K562 (cell line): Measurements from ENCODE around the gene MRPS15. TPM values are rescaled to one million over a fixed set of nuclear protein-coding genes. Genes with fewer than 3 reads are reported as not detected.
A peak's percentile ranks its signal among the peaks of the same experiment; 100 is the strongest.

ENCODE experiments used
- FOXJ3 ChIP-seq: sonication (generic); formaldehyde crosslinking; IDR thresholded peaks from 2 replicates; pipeline ENCODE4 v1.4.0; 2020; ENCODE audit warnings: mild to moderate bottlenecking, missing genetic modification reagents
- MECOM ChIP-seq: fragments of 250-450 bp; sonication (Bioruptor Pico); IDR thresholded peaks from 2 replicates; pipeline ENCODE4 v1.8.0; 2022; ENCODE audit warnings: inconsistent platforms
- MEF2D ChIP-seq: conservative IDR thresholded peaks from 2 replicates; pipeline ENCODE4 v1.6.1; 2016; ENCODE audit warnings: low read depth, missing genetic modification characterization, missing compliant biosample characterization
- PHF21A ChIP-seq: fragments of 450-650 bp; IDR thresholded peaks from 2 replicates; pipeline ENCODE4 v1.6.1; 2017; ENCODE audit warnings: low read depth, borderline replicate concordance
- PKNOX1 ChIP-seq: fragments of 450-650 bp; IDR thresholded peaks from 2 replicates; pipeline ENCODE4 v1.6.1; 2016
- PYGO2 ChIP-seq: fragments of 450-650 bp; IDR thresholded peaks from 2 replicates; pipeline ENCODE4 v1.6.1; 2016; ENCODE audit warnings: mild to moderate bottlenecking, missing genetic modification characterization, moderate library complexity, missing compliant biosample characterization
- SPI1 ChIP-seq: IDR thresholded peaks from 2 replicates; pipeline ENCODE4 v1.6.1; 2011; ENCODE audit warnings: low read depth, low read length, control low read depth, borderline replicate concordance
- U2AF2 ChIP-seq: fragments of 200-400 bp; formaldehyde crosslinking; optimal IDR thresholded peaks from 2 replicates; pipeline ENCODE3; 2017; ENCODE audit warnings: low read depth, mild to moderate bottlenecking, low read length
- ZNF318 ChIP-seq, 2 experiments: fragments of 450-650 bp; IDR thresholded peaks; 2 replicates each; pipeline ENCODE4 v1.6.1; 2016; ENCODE audit warnings: mild to moderate bottlenecking in 2 of 2, borderline replicate concordance in 1 of 2, low read depth in 1 of 2, moderate library complexity in 1 of 2
- ZNF407 ChIP-seq: fragments of 450-650 bp; IDR thresholded peaks from 2 replicates; pipeline ENCODE4 v1.6.1; 2016; ENCODE audit warnings: low read depth
- polyA plus RNA-seq, 8 experiments: library from polyadenylated mRNA; depleted of rRNA in 4 of 8; stranded (reverse) in 5 of 8; unstranded in 3 of 8; fragments of >200 nt; fragmentation: Nextera tagmentation in 2 of 8; fragmentation: Illumina TruSeq in 1 of 8; extraction: Ambion mirVana in 2 of 8; extraction: Trizol in 1 of 8; gene quantifications; 2 replicates each; pipeline versions ENCODE4 v1.2.1 to v1.2.3, GENCODE V29; 2011 to 2014; ENCODE audit warnings: inconsistent platforms in 1 of 8, missing spikeins in 1 of 8
- total RNA-seq, 7 experiments: library from RNA; depleted of rRNA in 6 of 7; stranded (reverse); fragments of >200 nt in 6 of 7; fragmentation: Illumina TruSeq in 2 of 7; extraction: Trizol in 2 of 7; gene quantifications; 2 replicates each; pipeline versions ENCODE4 v1.2.1 to v1.2.3, GENCODE V29; 2011 to 2021; ENCODE audit warnings: low replicate concordance in 1 of 7

The MRPS15 gene
- total and polyA plus RNA-seq, 9 of the 15 experiments (the other 6 are each of a cell fraction or from before 2014, with no cell fraction given) = 62.9 to 286 (median 149) TPM

GRCh38 chr1:36420836-36421317 lies 43.3 kb downstream of the MRPS15 start (continued):
- peak; percentile 91 for TF ChIP-seq PKNOX1
- no peak for TF ChIP-seq U2AF2
- no peak for TF ChIP-seq PYGO2 (tag)
- TF ChIP-seq MECOM (CRISPR knock-in tag) = no peak
- TF ChIP-seq PHF21A = no peak
- no peak for TF ChIP-seq FOXJ3
- TF ChIP-seq ZNF318 (IDR thresholded peaks at IDR 0.05; ENCODE audit: borderline replicate concordance in 1 of 2, low read depth in 1 of 2) = no peak
- TF ChIP-seq ZNF407 = no peak
- TF ChIP-seq MEF2D = no peak
- TF ChIP-seq SPI1 = peak; percentile 51; the same call in 1 of the 2 replicates
